Right atrium auricular region (tissue), 2 donors: ENCODE data around the gene HECTD2. TPM values are rescaled to one million over a fixed set of nuclear protein-coding genes. Genes with fewer than 3 reads are reported as not detected.
"Not testable (repeated sequence)": the region's sequence is repeated elsewhere in the genome, so short reads cannot be mapped to it uniquely, and the experiment has no call there.

Experiments
- DNase-seq: peaks from one replicate; pipeline ENCODE4 v3.0.0-alpha.2; 2019; ENCODE audit warnings: low spot score
- H3K27ac ChIP-seq, 2 donors: fragments of 200-600 bp; sonication (generic); 1 replicate in 1 of 2; 2 replicates in 1 of 2; pipeline ENCODE4 v1.5.1; 2016 to 2019
- H3K27me3 ChIP-seq, 2 donors: fragments of 200-600 bp; sonication (generic); one replicate each; pipeline versions ENCODE4 v1.5.1 to v1.6.0; 2017 to 2019
- H3K36me3 ChIP-seq: fragments of 200-600 bp; sonication (generic); one replicate; pipeline ENCODE4 v1.5.1; 2016
- H3K4me1 ChIP-seq, 2 donors: fragments of 200-600 bp; sonication (generic); one replicate each; pipeline versions ENCODE4 v1.5.1 to v1.6.0; 2017 to 2019
- H3K4me3 ChIP-seq, 2 donors: fragments of 200-600 bp; sonication (generic); 1 replicate in 1 of 2; 2 replicates in 1 of 2; pipeline ENCODE4 v1.5.1; 2017 to 2019; ENCODE audit warnings: mild to moderate bottlenecking in 1 of 2, moderate library complexity in 1 of 2
- H3K9me3 ChIP-seq, 2 donors: fragments of 200-600 bp; sonication (generic); one replicate each; pipeline ENCODE4 v1.5.1; 2019
- CTCF ChIP-seq, 2 donors: fragments of 200-600 bp; sonication (generic); IDR thresholded peaks; one replicate each; pipeline ENCODE4 v1.5.1; 2019; ENCODE audit warnings: antibody characterized with exemption in 2 of 2
- total RNA-seq, 2 donors: library from RNA; depleted of rRNA; stranded (reverse); fragments of >200 nt; gene quantifications; one replicate each; pipeline ENCODE4 v1.1.0, GENCODE V29; 2016

Gene HECTD2
- total RNA-seq, 2 donors from 2014 or later: 6.9 TPM

DNA sequence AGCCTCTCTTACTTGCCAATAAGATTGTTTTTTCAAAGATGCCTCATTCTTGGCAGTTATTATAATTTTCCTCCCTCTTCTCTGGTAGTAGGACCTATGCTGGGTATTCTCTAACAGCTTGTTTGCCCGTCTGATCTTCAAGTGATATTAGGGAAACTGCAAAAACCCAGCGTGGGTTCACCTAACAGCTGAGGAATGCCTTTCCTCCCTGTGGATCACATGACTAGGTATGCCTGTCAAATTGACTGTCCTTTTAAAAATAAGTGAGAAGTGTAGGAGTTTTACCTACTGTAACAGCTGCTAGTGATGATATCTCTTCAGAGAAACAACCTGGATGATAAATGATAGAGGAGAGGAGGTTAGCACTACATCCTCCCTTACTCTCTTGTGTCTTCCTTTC lies 22.0 kb downstream of the HECTD2 start:
- H3K27me3 ChIP-seq: no peaks in the 10 kb centered on the region
- no peak overlapping the region for H3K27ac ChIP-seq
- TF ChIP-seq CTCF (IDR thresholded peaks at IDR 0.05): no peak
- DNase-seq: no peak
- H3K9me3 ChIP-seq: no peaks in the 10 kb centered on the region
- no peaks in the 10 kb centered on the region for H3K4me1 ChIP-seq
- H3K4me3 ChIP-seq: no peak overlapping the region
- H3K36me3 ChIP-seq: no peaks in the 10 kb centered on the region

DNA sequence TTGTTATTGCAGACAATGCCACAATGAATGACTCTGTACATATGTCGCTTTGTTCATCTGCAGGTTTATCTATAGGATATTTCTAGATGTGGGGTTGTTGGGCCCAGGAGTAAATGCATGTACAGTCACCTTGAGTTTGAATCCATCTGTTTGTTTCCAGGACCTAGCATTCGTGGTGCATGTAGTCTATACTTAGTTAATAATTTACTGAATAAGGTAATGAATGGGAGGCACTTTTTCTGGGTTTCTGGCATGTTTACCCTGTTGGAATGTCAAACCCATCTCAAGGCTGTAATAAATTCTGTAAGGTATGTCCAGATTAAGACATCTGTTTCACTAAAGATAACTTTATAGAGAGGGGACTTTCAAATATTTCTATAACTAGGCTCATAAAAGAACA lies 23.5 kb downstream of the HECTD2 start:
- DNase-seq: no peak
- TF ChIP-seq CTCF (IDR thresholded peaks at IDR 0.05): no peak
- no peaks in the 10 kb centered on the region for H3K9me3 ChIP-seq
- no peak overlapping the region for H3K4me3 ChIP-seq
- no peaks in the 10 kb centered on the region for H3K36me3 ChIP-seq
- no peaks in the 10 kb centered on the region for H3K4me1 ChIP-seq
- H3K27me3 ChIP-seq: no peaks in the 10 kb centered on the region
- H3K27ac ChIP-seq: no peak overlapping the region

DNA sequence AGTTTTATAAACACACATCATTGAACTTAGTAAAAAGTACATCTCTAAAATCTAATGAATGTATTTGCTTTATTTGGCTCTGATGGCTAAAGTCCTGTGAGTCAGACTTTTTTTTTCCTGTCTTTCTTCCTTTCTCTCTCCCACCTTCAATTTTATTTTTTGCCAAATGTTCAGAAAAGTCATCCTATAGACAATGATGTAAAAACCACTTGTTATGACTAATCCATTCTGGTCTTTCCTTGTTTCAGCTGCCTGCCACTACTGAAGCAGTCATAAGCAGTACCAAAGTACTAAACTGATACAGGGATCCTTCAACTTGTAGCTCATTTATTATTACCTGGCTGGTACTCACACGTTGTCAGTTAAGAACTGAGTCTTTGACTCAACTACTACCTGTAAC lies 23.9 kb downstream of the HECTD2 start:
- DNase-seq: no peak
- no peak overlapping the region for H3K27ac ChIP-seq
- H3K4me3 ChIP-seq: no peak overlapping the region
- no peaks in the 10 kb centered on the region for H3K27me3 ChIP-seq
- H3K36me3 ChIP-seq: no peaks in the 10 kb centered on the region
- no peak for TF ChIP-seq CTCF (IDR thresholded peaks at IDR 0.05)
- no peaks in the 10 kb centered on the region for H3K4me1 ChIP-seq
- no peaks in the 10 kb centered on the region for H3K9me3 ChIP-seq

- DNase-seq: no peak
- no peaks in the 10 kb centered on the region for H3K36me3 ChIP-seq
- no peaks in the 10 kb centered on the region for H3K9me3 ChIP-seq
- TF ChIP-seq CTCF (IDR thresholded peaks at IDR 0.05): no peak
- no peak overlapping the region for H3K4me3 ChIP-seq
- H3K27ac ChIP-seq: no peak overlapping the region
- no peaks in the 10 kb centered on the region for H3K27me3 ChIP-seq
- H3K4me1 ChIP-seq: no peaks in the 10 kb centered on the region
These were observed 25.1 kb downstream of the HECTD2 start for GRCh38 chr10:91435241-91435640.

DNA sequence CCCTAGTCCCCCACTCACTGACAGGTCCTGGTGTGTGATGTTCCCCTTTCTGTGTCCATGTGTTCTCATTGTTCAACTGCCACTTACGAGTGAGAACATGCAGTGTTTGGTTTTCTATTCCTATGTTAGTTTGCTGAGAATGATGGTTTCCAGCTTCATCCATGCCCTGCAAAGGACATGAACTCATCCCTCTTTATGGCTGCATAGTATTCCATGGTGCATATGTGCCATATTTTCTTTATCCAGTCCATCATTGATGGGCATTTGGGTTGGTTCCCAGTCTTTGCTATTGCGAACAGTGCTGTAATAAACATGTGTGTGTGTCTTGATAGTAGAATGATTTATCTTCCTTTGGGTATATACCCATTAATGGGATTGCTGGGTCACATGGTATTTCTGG lies 28.1 kb downstream of the HECTD2 start:
- not testable (repeated sequence) for H3K27ac ChIP-seq, DNase-seq, H3K36me3 ChIP-seq, H3K4me3 ChIP-seq, H3K27me3 ChIP-seq, H3K4me1 ChIP-seq, H3K9me3 ChIP-seq

- H3K27ac ChIP-seq: no peak overlapping the region
- no peaks in the 10 kb centered on the region for H3K36me3 ChIP-seq
- no peak overlapping the region for H3K4me3 ChIP-seq
- no peaks in the 10 kb centered on the region for H3K27me3 ChIP-seq
- DNase-seq: no peak
- TF ChIP-seq CTCF (IDR thresholded peaks at IDR 0.05): no peak
- H3K4me1 ChIP-seq: peaks cover 0 to 16% of the 10 kb centered on the region in 2 donors
- H3K9me3 ChIP-seq: no peaks in the 10 kb centered on the region
These were observed 34.4 kb downstream of the HECTD2 start for GRCh38 chr10:91444211-91445182.
